Ovary (tissue), 10 donors: ENCODE data around the gene TMEM125. TPM values are rescaled to one million over a fixed set of nuclear protein-coding genes. Genes with fewer than 3 reads are reported as not detected.

Source experiments
- DNase-seq, 5 donors: peaks; one replicate each; pipeline ENCODE4 v3.0.0-alpha.2; 2019 to 2020
- H3K27ac ChIP-seq, 2 donors: fragments of 200-600 bp; one replicate each; pipeline versions ENCODE4 v1.5.1 to v1.8.0; 2019 to 2022
- H3K27me3 ChIP-seq: fragments of 200-600 bp; one replicate; pipeline ENCODE4 v1.8.0; 2022
- H3K36me3 ChIP-seq: fragments of 200-600 bp; sonication (generic); one replicate; pipeline ENCODE4 v1.5.1; 2019
- H3K4me1 ChIP-seq: one replicate; pipeline ENCODE4 v1.8.1; 2013; ENCODE audit warnings: mild to moderate bottlenecking, moderate library complexity; ENCODE audit not compliant: insufficient read depth
- H3K4me3 ChIP-seq: fragments of 200-600 bp; sonication (generic); one replicate; pipeline ENCODE4 v1.5.1; 2017
- H3K9me3 ChIP-seq, 2 donors: fragments of 200-600 bp in 1 of 2; sonication (generic) in 1 of 2; one replicate each; pipeline versions ENCODE4 v1.5.1 to v1.8.1; 2013 to 2019; ENCODE audit warnings: mild to moderate bottlenecking in 1 of 2, moderate library complexity in 1 of 2
- EP300 ChIP-seq: sonication (generic); formaldehyde crosslinking; IDR thresholded peaks from one replicate; pipeline ENCODE4 v1.6.1; 2017; ENCODE audit warnings: antibody characterized with exemption
- POLR2A ChIP-seq: fragments of 450-650 bp; IDR thresholded peaks from one replicate; pipeline ENCODE4 v1.6.1; 2017; ENCODE audit warnings: antibody characterized with exemption, mild to moderate bottlenecking, moderate library complexity
- WGBS, 3 donors: extraction: QIAGEN DNeasy Blood & Tissue Kit in 1 of 3; methylation state at CpG; one replicate each; pipeline versions ENCODE4 v1.1.5 to v1.1.7; 2013 to 2017; 5-methylcytosine and 5-hydroxymethylcytosine counted together
- intact Hi-C, 4 donors: fragments of 100-400 bp; cut with DNase I; formaldehyde crosslinking; loops; one replicate each; pipeline versions ENCODE4 v1.11.0 to v1.15.1; 2022 to 2023
- long read RNA-seq, 3 donors: library from polyadenylated mRNA in 2 of 3; unstranded in 2 of 3; transcript quantifications; one replicate each; pipeline ENCODE4 v2.0.0 and lab custom pipeline, GENCODE V29; 2021 to 2026
- polyA plus RNA-seq, 2 donors: library from polyadenylated mRNA; stranded (reverse); fragments of 200-250 nt in 1 of 2; fragments of 350-450 nt in 1 of 2; fragmentation: Illumina TruSeq in 1 of 2; extraction: RNeasy Lipid Tissue Mini Kit (QIAGEN cat#74804) in 1 of 2; gene quantifications; one replicate each; pipeline ENCODE4 v1.2.3, GENCODE V29; 2013 to 2014
- total RNA-seq, 7 donors: library from RNA; depleted of rRNA in 2 of 7; stranded (reverse); fragments of >200 nt in 2 of 7; fragmentation: NEBNext Ultra II Directional in 3 of 7; extraction: Animal tissue kit (Norgen Biotek cat#: 25700) in 3 of 7; gene quantifications; one replicate each; pipeline versions ENCODE4 v1.1.0 to v1.2.4, GENCODE V29; 2016 to 2023
- TF ChIP-seq, protein P1 (sequence below), 3 donors: fragments of 450-650 bp in 2 of 3; fragments of 200-600 bp in 1 of 3; IDR thresholded peaks; one replicate each; pipeline versions ENCODE4 v1.5.1 to v1.8.0; 2016 to 2022; ENCODE audit warnings: antibody characterized with exemption in 3 of 3, mild to moderate bottlenecking in 1 of 3
- donor health status: DM: no; HTN: no; CAD: no; lungs with moderate emphysema.
- donor health status: DM: no; HTN: no; CAD: no.
- donor health status: Bipolar disorder and iron deficiency.
- donor health status: DM: yes; HTN: yes; CAD: no.
- donor health status: DM: no; HTN: no; CAD: no.
- donor health status: DM: yes; HTN: yes; CAD: no.

The TMEM125 gene
- total RNA-seq: 10 to 100 TPM in 1 of 7 donors, 1 to 10 TPM in 4, under 1 TPM in 2; 0.23 to 20.6 (median 1.9) TPM
- polyA plus RNA-seq: 1 to 10 TPM in 1 of 2 donors, under 1 TPM in 1; 0.52 to 1.1 TPM
- long read RNA-seq, donor 1, partial matches to known transcripts: 3 of 3 reads
- long read RNA-seq, donor 1, other reads (novel, unspliced or antisense): 0 of 3 reads
- long read RNA-seq, donor 2, partial matches to known transcripts: 5 of 5 reads
- long read RNA-seq, donor 2, other reads (novel, unspliced or antisense): 0 of 5 reads
- long read RNA-seq, donor 3, partial matches to known transcripts: 7 of 8 reads
- long read RNA-seq, donor 3, other reads (novel, unspliced or antisense): 1 of 8 reads

DNA sequence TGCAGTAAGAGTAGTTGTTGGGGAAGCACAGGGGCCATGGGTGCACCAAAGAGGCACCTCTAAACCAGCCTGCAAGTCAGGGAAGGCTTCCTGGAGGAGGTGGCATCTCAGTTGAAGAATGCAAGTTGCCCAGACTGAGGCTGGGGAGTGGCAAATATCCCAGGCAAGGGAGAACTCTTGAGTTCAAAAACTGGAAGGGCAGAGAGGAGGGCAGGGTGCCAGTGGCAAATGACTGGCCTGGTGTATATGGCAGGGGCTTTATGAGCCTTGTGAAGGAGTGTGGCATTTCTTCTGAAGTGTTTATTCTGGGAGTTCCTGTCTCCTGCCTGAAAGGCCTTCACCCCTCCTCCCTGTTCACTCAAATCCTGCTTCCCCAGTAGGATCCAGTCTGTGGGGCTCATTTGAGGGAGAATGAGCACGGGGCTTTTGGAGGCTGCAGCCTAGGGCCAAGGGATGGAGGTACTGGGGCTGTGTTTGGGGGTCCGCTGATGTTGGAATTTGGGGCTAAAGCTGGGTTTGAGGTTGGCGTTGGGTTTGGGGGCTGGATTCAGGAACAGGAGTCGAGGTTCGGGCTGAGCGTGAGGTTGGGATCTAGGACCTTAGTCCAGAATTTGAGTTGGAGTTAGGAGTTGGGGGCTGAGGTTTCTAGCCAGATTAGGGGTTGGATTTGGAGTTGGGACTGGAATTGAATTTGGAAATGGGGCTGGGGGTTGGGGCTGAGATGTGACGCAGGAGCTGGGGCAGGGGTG lies at the start of gene TMEM125:
TSS of gene TMEM125 (plus strand) at position 357 of the 749 bp plus-strand sequence. CDS start 2,740 bp downstream, outside the sequence.
- no peak within 1 kb of the TSS for H3K4me3 ChIP-seq
- whole genome bisulfite sequencing, 3 donors: 72 to 83% (median 81%) methylated on average over 7 of the region's 7 CpGs
- no peaks in the 10 kb centered on the region for H3K27me3 ChIP-seq
- no peak for TF ChIP-seq EP300
- intact Hi-C loops: no loop called here
- no peaks in the 10 kb centered on the region for H3K9me3 ChIP-seq
- H3K27ac ChIP-seq: no peak within 1 kb of the TSS
- no peaks in the 10 kb centered on the region for H3K36me3 ChIP-seq
- DNase-seq: peak in 2 of 5 donors; percentile 1 to 20
- peaks cover 3% of the 10 kb centered on the region for H3K4me1 ChIP-seq

DNA sequence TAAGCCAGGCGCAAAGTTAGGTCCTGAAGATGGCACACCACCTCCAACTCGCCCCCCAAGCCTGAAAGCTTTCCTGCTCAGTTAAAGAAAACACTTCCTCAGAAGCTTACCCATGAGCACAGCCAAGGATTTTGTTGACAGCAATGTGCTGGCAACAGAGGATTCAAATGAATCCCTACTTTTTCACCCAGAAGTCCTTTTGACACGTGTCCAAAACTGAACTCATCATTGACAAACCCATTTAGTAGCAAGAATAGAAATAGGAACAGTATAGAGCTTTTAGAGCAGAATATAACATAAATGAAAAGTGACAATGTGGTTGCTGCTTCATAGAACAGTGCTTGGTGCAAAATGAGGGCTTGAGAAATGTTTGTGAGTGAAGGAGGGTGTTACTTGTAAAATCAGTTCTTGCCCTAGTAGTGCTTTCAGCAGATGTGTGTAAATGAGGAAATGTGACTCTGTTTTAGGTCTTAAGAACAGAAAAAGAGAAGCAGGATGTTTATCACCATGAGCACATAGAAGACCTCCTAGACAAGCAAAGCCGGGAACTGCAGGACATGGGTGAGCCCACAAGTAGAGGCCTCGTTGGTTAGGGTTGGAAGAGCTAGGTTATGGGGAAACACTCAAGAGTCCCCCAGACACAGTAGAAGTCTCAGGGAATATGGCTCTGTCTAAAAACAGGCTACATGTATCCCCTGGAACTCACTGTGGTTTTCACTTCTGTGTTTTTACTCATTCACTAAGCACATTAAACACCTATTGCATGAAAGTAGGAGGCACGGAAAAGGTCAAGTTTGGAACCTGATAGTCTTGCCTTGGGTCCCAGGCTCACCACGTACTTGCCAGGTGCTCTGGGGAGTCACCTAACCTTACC lies 48.6 kb upstream of the TMEM125 start:
- Histone ChIP-seq H3K27me3 (no peaks in the 10 kb centered on the region), H3K36me3 (no peaks in the 10 kb centered on the region), H3K4me1 (no peaks in the 10 kb centered on the region), H3K9me3 (no peaks in the 10 kb centered on the region), H3K4me3 (no peak overlapping the region), H3K27ac (no peak overlapping the region)
- TF ChIP-seq, protein P1, sequence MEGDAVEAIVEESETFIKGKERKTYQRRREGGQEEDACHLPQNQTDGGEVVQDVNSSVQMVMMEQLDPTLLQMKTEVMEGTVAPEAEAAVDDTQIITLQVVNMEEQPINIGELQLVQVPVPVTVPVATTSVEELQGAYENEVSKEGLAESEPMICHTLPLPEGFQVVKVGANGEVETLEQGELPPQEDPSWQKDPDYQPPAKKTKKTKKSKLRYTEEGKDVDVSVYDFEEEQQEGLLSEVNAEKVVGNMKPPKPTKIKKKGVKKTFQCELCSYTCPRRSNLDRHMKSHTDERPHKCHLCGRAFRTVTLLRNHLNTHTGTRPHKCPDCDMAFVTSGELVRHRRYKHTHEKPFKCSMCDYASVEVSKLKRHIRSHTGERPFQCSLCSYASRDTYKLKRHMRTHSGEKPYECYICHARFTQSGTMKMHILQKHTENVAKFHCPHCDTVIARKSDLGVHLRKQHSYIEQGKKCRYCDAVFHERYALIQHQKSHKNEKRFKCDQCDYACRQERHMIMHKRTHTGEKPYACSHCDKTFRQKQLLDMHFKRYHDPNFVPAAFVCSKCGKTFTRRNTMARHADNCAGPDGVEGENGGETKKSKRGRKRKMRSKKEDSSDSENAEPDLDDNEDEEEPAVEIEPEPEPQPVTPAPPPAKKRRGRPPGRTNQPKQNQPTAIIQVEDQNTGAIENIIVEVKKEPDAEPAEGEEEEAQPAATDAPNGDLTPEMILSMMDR (IDR thresholded peaks at IDR 0.05): no peak
- TF ChIP-seq EP300 (no peak), POLR2A (no peak)
- 71 to 76% (median 72%) methylated on average over 7 of the region's 7 CpGs for WGBS, 3 donors
- no peak for DNase-seq
- intact Hi-C loops: loop anchor here in 2 of 4 donors (10.0 kb wide), 3 partner anchors 194 to 714 kb away; partner anchors contain the start of gene ARTN (in 1 of the 2)

DNA sequence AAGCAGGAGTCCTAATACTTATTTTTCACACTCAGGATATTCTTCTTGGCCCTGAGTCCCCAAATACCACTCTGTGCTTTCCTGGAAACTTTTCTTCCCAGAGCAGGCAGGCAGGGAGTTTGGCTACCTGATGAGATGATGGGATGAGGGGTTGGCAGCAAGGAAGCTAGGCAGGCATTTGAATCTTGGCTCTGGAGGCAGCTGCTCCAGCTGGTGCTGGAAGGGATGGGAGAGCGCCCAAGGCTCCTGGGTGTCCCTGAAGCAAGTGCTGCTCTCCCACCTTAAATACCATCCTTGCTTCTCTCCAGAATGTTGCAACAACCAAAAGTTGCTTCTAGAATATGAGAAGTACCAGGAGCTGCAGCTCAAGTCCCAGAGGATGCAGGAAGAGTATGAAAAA lies 48.0 kb upstream of the TMEM125 start:
- no peak overlapping the region for H3K27ac ChIP-seq
- WGBS, 3 donors: 80 to 100% (median 91%) methylated on average over 1 of the region's 1 CpG
- no peaks in the 10 kb centered on the region for H3K9me3 ChIP-seq
- no peaks in the 10 kb centered on the region for H3K36me3 ChIP-seq
- DNase-seq: no peak
- intact Hi-C loops: loop anchor here in 2 of 4 donors (10.0 kb wide), 3 partner anchors 193 to 713 kb away; partner anchors contain the start of gene ARTN (in 1 of the 2)
- no peak overlapping the region for H3K4me3 ChIP-seq
- no peaks in the 10 kb centered on the region for H3K27me3 ChIP-seq
- TF ChIP-seq POLR2A (no peak), EP300 (no peak)
- TF ChIP-seq, protein P1 (IDR thresholded peaks at IDR 0.05): no peak
- H3K4me1 ChIP-seq: no peaks in the 10 kb centered on the region

DNA sequence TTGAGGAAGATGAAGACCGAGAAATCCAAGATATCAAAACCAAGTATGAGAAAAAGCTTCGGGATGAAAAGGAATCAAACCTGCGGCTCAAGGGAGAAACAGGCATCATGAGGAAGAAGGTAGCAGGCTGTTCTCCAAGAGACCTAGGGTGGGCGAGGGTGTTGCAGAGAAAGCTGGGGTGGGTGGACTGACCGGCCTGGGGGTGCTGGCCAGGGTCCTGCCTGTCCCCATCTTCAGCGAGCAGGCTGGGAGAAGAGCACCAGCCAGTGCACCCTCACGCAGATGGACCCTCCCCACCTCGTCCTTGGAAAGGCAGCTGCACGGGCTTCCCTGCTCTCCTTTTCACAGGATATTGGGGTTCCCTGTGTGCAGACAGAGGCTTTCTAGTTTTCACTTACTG lies 46.9 kb upstream of the TMEM125 start:
- H3K27ac ChIP-seq: no peak overlapping the region
- H3K9me3 ChIP-seq: no peaks in the 10 kb centered on the region
- no peak overlapping the region for H3K4me3 ChIP-seq
- intact Hi-C loops: loop anchor here in 2 of 4 donors (10.0 kb wide), 3 partner anchors 192 to 712 kb away; partner anchors contain the start of gene ARTN (in 1 of the 2)
- no peaks in the 10 kb centered on the region for H3K36me3 ChIP-seq
- WGBS, 3 donors: 48 to 62% (median 54%) methylated on average over 9 of the region's 9 CpGs
- no peaks in the 10 kb centered on the region for H3K27me3 ChIP-seq
- DNase-seq: no peak
- no peaks in the 10 kb centered on the region for H3K4me1 ChIP-seq
- TF ChIP-seq, protein P1 (IDR thresholded peaks at IDR 0.05): no peak
- TF ChIP-seq EP300 (no peak), POLR2A (no peak)
